ENCODE measurements around the gene SCUBE1.
A peak's percentile ranks its signal among the peaks of the same experiment; 100 is the strongest.

Gene SCUBE1

GRCh38 chr22:43233529-43233928 is 109.6 kb downstream of the SCUBE1 start:
- no peak for DNase-seq

DNA sequence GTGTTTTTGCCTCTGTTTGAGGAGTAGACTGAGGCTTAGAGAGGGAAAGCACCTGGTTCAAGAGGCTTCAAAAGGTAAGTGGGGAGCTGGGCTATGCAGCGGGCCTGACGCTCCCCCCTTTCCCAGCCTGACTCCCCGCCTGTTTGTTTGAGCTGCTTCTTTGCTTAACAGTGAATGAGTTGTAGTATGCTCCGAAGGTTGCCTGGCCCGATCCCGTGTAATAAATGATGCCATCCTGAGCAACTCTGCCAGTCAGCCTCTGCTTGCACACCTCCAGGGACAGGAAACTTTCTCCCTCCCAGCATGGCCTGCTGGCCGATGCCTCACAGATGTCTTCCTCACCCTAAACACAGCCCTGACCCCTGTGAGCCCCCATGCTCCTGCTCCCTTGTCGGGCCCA is 110.7 kb downstream of the SCUBE1 start:
- no peak for DNase-seq

- no peak for DNase-seq
These were observed 111.5 kb downstream of the SCUBE1 start for GRCh38 chr22:43231724-43232034.

DNA sequence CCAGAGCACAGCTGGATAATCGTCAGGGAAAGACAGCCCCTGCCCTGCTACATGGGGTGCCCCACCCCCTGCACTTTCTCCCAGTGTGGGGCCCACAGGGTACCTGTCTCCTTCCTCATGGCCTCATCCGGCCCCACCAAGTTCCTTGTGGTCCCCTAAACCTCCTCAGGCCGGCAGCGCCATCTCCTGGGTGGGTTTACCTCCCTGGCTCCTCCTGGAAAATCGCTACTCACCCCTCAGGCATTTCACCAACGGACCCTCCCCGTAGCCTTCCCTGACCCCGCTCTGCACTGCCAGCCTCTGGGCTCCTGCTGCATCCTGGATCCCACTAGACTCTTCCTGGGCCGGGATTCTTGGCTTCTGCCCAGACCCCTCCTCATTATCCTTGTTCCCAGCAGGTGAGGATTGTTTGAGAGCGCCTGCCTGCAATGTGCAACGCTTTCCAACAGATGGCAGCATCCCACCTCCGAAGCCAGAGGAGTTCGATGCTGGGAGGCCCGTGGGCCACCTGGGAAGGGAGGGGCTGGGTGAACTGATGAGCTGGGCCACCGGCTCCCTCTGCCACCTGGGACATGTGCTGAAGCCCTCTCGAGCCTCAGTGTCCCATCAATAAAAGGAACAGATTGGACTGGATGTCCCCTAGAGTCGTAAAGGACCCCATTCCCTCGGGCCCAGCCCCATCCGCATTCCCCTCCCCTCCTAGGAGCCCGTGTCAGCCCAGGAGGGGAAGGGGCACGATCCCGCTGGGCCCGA is 112.0 kb downstream of the SCUBE1 start:
- DNase-seq: peak; percentile 52

DNA sequence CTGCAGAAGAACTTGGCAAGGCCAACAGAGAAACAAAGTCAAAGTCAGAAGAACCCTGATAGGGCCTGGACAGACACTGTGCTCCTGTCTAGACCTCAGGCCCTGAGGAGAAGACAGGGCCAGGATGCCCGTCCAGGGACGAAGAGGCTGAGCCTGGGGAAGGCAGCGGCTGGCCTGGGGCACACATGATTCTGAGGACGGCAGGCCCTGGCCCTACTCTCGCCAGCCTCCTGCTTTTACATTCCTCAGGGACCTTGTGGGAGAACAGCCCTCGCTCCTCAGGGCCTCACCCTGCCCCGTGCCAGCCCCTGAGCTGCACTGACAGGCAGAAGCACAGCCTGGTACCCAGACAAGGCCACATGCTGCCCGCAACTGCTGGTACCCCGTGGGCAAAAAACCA is 112.6 kb downstream of the SCUBE1 start:
- DNase-seq: no peak

DNA sequence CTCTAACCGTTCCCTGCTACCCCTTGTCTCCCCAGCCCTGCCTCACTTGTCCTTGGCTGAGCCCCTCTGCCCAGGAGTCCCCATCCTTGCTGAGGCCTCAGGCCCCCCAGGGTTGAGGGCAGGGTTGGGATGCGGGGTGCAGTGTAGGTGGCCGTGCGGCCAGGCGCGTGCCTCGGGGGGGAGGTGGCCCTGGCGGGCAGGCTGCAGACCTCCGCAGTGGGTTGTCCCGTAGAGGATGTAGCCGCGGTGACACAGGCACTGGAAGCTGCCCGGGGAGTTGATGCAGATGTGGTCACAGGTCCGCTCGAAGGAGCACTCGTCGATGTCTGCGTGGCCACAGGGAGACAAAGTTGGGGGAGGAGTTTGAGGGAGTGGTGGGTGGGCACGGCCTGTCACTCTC is 114.3 kb downstream of the SCUBE1 start:
- no peak for DNase-seq

- DNase-seq: no peak
These were observed 114.8 kb downstream of the SCUBE1 start for GRCh38 chr22:43228330-43228729.

- no peak for DNase-seq
These were observed 115.9 kb downstream of the SCUBE1 start for GRCh38 chr22:43227239-43227630.

- DNase-seq: no peak
These were observed 116.6 kb downstream of the SCUBE1 start for GRCh38 chr22:43226377-43227238.

- no peak for DNase-seq
These were observed 117.6 kb downstream of the SCUBE1 start for GRCh38 chr22:43225609-43226008.

- no peak for DNase-seq
These were observed 120.2 kb downstream of the SCUBE1 start for GRCh38 chr22:43222987-43223386.

GRCh38 chr22:43222262-43222661 is 120.9 kb downstream of the SCUBE1 start:
- DNase-seq: no peak

- DNase-seq: no peak
These were observed 122.4 kb downstream of the SCUBE1 start for GRCh38 chr22:43220625-43221380.

DNA sequence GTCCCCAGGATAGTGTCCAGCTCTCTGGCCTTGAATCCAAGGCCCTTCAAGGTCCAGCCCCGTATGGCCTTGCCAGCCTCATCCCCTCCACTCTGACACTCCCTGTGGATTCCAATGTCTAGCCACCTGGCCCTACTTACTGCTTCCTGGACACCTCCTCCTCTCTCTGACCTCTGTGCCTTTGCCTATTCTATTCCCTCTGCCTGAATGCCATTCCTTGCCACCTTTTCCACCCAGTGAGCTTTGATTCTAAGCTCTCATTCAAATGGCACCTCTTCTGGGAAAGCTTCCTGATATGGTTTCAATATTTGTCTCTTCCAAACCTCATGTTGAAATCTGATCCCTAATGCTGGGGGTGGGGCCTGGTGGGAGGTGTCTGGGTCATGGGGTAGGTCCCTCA is 124.4 kb downstream of the SCUBE1 start:
- DNase-seq: no peak

DNA sequence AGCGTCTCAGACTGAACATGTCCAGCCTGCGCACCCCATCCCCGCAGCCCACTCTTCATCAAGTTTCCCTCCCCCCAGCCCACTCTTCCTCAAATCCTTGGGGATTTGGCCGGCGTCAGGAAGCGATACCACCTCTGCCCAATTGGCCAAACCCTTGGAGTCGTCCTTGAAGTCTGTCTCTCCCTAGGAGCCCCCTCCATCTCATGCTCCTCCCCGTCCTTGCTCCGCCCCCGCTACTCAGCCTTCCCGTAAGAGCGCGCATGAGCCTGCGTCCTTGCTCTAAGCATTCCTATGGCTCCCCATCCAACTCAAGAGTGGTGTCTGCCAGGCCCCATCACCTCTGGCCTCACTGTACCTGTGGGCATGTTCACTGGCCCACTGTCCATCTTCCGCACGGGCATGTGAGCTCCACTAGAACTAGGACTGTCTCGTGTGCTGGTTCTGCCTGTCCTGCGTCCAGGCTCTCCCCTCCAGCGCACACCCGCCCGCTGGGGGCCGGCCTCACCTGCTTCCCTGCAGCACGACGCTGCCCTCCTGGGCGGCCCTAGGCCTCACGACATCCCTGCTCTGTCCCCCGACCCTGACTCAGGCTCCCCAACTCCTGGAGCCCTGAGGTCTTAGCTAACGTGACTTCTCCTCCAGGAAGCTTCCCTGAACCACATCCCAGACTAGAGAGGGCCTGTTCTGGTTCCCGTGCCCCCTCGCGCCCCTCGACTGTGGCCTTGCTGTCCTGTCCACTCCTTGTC is 125.7 kb downstream of the SCUBE1 start:
- DNase-seq: no peak

DNA sequence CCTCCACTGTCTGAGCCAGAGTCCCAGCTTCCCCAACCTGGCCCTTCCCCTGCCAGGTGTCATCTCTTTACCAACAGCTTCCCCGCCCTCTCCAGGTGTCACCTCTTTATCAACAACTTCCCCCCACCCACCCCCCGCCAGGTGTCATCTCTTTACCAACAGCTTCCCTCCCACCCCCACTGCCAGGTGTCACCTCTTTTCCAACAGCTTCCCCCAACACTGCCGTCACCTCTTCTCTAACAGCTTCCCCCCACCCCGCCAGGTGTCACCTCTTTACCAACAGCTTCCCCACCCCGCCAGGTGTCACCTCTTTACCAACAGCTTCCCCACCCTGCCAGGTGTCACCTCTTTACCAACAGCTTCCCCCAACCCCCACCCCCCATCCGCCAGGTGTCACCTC is 126.4 kb downstream of the SCUBE1 start:
- DNase-seq: no peak

DNA sequence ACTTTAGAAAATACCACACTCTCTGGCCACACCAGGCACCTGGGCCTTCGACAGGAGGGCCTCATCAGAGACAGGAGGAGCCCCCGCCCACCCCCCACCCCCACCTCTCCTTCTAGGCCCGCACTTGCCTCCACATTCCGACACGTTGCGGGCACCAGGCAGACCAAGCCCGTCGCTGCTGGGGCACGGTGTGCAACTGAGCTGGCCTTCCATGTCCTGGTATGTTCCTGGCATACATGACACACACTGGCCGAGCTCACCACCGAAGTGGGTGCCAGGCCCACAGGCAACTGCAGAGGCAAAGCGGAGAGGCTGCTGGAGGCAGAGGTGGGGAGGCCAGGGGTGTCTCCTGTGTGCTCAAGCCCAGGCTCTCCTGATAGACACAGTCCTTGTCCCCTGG is 129.2 kb downstream of the SCUBE1 start:
- no peak for DNase-seq

- no peak for DNase-seq
These were observed 130.1 kb downstream of the SCUBE1 start for GRCh38 chr22:43213051-43213450.

- no peak for DNase-seq
These were observed 130.7 kb downstream of the SCUBE1 start for GRCh38 chr22:43212434-43212952.

- DNase-seq: no peak
These were observed 131.2 kb downstream of the SCUBE1 start for GRCh38 chr22:43211941-43212433.

- no peak for DNase-seq
These were observed 132.3 kb downstream of the SCUBE1 start for GRCh38 chr22:43210631-43211515.

All from effector CD8-positive, alpha-beta T cell (primary cell).